HFFc6 (cell line): ENCODE data around the gene RASGEF1B. TPM values are rescaled to one million over a fixed set of nuclear protein-coding genes. Genes with fewer than 3 reads are reported as not detected.

Experiments
- DNase-seq: peaks from one replicate; pipeline ENCODE4 v3.0.0-alpha.2; 2018
- H3K27ac Mint-ChIP-seq: 2 replicates; pipeline ENCODE4 v1.8.0; 2020; ENCODE audit warnings: mild to moderate bottlenecking, mixed read lengths
- H3K27me3 Mint-ChIP-seq: 2 replicates; pipeline ENCODE4 v1.8.0; 2021; ENCODE audit warnings: mild to moderate bottlenecking, moderate library complexity, mixed read lengths; ENCODE audit not compliant: insufficient read depth
- H3K36me3 Mint-ChIP-seq: 2 replicates; pipeline ENCODE4 v1.8.0; 2021; ENCODE audit warnings: low read depth, mixed read lengths
- H3K4me1 Mint-ChIP-seq: 2 replicates; pipeline ENCODE4 v1.8.0; 2020; ENCODE audit warnings: low read depth, mixed read lengths
- H3K4me3 Mint-ChIP-seq: 2 replicates; pipeline ENCODE4 v1.8.0; 2020; ENCODE audit warnings: mild to moderate bottlenecking, moderate library complexity, mixed read lengths
- H3K9me3 Mint-ChIP-seq: 2 replicates; pipeline ENCODE4 v1.8.0; 2020; ENCODE audit warnings: mild to moderate bottlenecking, mixed read lengths
- CTCF ChIP-seq: fragments of 200-600 bp; sonication (generic); IDR thresholded peaks from 2 replicates; pipeline ENCODE4 v1.5.0; 2021; ENCODE audit warnings: antibody characterized with exemption, mild to moderate bottlenecking
- total RNA-seq, 6 experiments: library from RNA; stranded (reverse); fragmentation: NEBNext Ultra II Directional; extraction: Animal tissue kit (Norgen Biotek cat#: 25700); gene quantifications; 2 replicates in 1 of 6; 3 replicates in 5 of 6; pipeline ENCODE4 v1.2.3, GENCODE V29; 2021

RASGEF1B gene
- total RNA-seq, 6 experiments from 2014 or later, result not detected

GRCh38 chr4:81395239-81395638 lies 76.5 kb downstream of the RASGEF1B start:
- DNase-seq, result no peak
- no peak for TF ChIP-seq CTCF
- no peak overlapping the region for H3K27ac Mint-ChIP-seq
- H3K4me3 Mint-ChIP-seq, result no peak overlapping the region
- no peaks in the 10 kb centered on the region; the same call in 1 of the 2 replicates for H3K27me3 Mint-ChIP-seq
- no peaks in the 10 kb centered on the region for H3K9me3 Mint-ChIP-seq
- H3K4me1 Mint-ChIP-seq, result no peaks in the 10 kb centered on the region
- no peaks in the 10 kb centered on the region for H3K36me3 Mint-ChIP-seq

GRCh38 chr4:81392164-81392563 lies 79.5 kb downstream of the RASGEF1B start:
- peaks cover 2% of the 10 kb centered on the region; the same call in 1 of the 2 replicates for H3K27me3 Mint-ChIP-seq

GRCh38 chr4:81389720-81390119 lies 82.0 kb downstream of the RASGEF1B start:
- H3K4me3 Mint-ChIP-seq, result no peak overlapping the region
- peaks cover 2% of the 10 kb centered on the region; the same call in 1 of the 2 replicates for H3K27me3 Mint-ChIP-seq
- H3K9me3 Mint-ChIP-seq, result peaks cover 19% of the 10 kb centered on the region
- H3K36me3 Mint-ChIP-seq, result no peaks in the 10 kb centered on the region
- DNase-seq, result no peak
- H3K27ac Mint-ChIP-seq, result no peak overlapping the region
- TF ChIP-seq CTCF, result no peak
- H3K4me1 Mint-ChIP-seq, result no peaks in the 10 kb centered on the region

More at GRCh38 chr4:81392164-81392563, 79.5 kb downstream of the RASGEF1B start:
- no peaks in the 10 kb centered on the region for H3K4me1 Mint-ChIP-seq
- H3K4me3 Mint-ChIP-seq, result no peak overlapping the region
- DNase-seq, result no peak
- no peak overlapping the region for H3K27ac Mint-ChIP-seq
- H3K36me3 Mint-ChIP-seq, result no peaks in the 10 kb centered on the region
- TF ChIP-seq CTCF, result no peak
- H3K9me3 Mint-ChIP-seq, result peaks cover 9% of the 10 kb centered on the region

- Mint-ChIP-seq H3K4me3 (no peak overlapping the region), H3K9me3 (peaks cover 11% of the 10 kb centered on the region), H3K27me3 (no peaks in the 10 kb centered on the region; the same call in 1 of the 2 replicates), H3K27ac (no peak overlapping the region), H3K4me1 (no peaks in the 10 kb centered on the region), H3K36me3 (no peaks in the 10 kb centered on the region)
- TF ChIP-seq CTCF, result no peak
- DNase-seq, result no peak
These were observed 91.3 kb downstream of the RASGEF1B start for GRCh38 chr4:81380437-81380836.

- TF ChIP-seq CTCF, result no peak
- no peak for DNase-seq
- Mint-ChIP-seq H3K4me3 (no peak overlapping the region), H3K4me1 (no peaks in the 10 kb centered on the region), H3K27me3 (no peaks in the 10 kb centered on the region), H3K27ac (no peak overlapping the region), H3K36me3 (no peaks in the 10 kb centered on the region), H3K9me3 (no peaks in the 10 kb centered on the region; the same call in none of the 2 replicates)
These were observed 93.3 kb downstream of the RASGEF1B start for GRCh38 chr4:81378386-81378785.

GRCh38 chr4:81377191-81377590 lies 94.5 kb downstream of the RASGEF1B start:
- no peaks in the 10 kb centered on the region; the same call in 1 of the 2 replicates for H3K9me3 Mint-ChIP-seq
- no peak overlapping the region for H3K4me3 Mint-ChIP-seq
- H3K4me1 Mint-ChIP-seq, result no peaks in the 10 kb centered on the region
- TF ChIP-seq CTCF, result no peak
- no peak for DNase-seq
- H3K27me3 Mint-ChIP-seq, result no peaks in the 10 kb centered on the region
- H3K27ac Mint-ChIP-seq, result no peak overlapping the region
- no peaks in the 10 kb centered on the region for H3K36me3 Mint-ChIP-seq
